ENCODE measurements around the gene ASPSCR1. TPM values are rescaled to one million over a fixed set of nuclear protein-coding genes. Genes with fewer than 3 reads are reported as not detected.

ASPSCR1 gene
- total RNA-seq, 3 donors from 2014 or later, result 33.1 to 35.2 (median 34.5) TPM

DNA sequence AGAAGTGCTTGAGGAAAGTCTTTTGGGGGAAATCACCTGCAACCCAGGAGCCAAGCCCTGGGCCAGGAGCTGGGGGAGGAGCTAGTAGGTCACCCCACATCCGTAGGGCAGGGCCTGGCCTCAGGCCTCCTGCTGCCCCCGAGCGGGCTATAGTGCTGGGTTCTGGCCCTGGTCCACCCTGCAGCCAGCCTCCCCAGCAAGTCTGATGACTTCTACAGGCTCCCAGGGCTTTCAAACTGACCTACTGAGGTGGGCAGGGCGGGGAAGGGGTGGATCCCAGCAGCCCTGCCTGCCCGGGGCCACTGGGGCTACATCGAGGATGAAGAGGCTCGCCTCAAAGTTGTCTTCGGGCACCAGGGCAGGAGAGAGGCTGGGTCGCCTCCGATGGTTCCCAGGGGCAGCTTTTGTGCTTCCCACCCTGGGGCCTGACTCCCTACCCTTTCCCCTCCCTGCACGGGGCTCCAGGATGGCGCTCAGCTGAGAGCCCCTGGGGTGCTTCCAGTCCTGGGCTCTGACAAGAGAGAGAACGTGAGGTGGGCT, 40.3 kb downstream of the ASPSCR1 start:
- H3K4me3 ChIP-seq, result no peak overlapping the region
- H3K36me3 ChIP-seq (ENCODE audit: low read depth), result no peaks in the 10 kb centered on the region
- intact Hi-C loops (cut with DNase I, micrococcal nuclease), result loop anchor here in 1 of 2 donors (5.0 kb wide), 1 partner anchor 55 kb away; the partner anchor contains the start of gene NOTUM
- peaks cover 18% of the 10 kb centered on the region for H3K4me1 ChIP-seq (ENCODE audit: low read depth)
- DNase-seq (no peak), ATAC-seq (no peak)
- TF ChIP-seq, protein P1, sequence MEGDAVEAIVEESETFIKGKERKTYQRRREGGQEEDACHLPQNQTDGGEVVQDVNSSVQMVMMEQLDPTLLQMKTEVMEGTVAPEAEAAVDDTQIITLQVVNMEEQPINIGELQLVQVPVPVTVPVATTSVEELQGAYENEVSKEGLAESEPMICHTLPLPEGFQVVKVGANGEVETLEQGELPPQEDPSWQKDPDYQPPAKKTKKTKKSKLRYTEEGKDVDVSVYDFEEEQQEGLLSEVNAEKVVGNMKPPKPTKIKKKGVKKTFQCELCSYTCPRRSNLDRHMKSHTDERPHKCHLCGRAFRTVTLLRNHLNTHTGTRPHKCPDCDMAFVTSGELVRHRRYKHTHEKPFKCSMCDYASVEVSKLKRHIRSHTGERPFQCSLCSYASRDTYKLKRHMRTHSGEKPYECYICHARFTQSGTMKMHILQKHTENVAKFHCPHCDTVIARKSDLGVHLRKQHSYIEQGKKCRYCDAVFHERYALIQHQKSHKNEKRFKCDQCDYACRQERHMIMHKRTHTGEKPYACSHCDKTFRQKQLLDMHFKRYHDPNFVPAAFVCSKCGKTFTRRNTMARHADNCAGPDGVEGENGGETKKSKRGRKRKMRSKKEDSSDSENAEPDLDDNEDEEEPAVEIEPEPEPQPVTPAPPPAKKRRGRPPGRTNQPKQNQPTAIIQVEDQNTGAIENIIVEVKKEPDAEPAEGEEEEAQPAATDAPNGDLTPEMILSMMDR (IDR thresholded peaks at IDR 0.05), result no peak
- H3K9me3 ChIP-seq, result no peaks in the 10 kb centered on the region

DNA sequence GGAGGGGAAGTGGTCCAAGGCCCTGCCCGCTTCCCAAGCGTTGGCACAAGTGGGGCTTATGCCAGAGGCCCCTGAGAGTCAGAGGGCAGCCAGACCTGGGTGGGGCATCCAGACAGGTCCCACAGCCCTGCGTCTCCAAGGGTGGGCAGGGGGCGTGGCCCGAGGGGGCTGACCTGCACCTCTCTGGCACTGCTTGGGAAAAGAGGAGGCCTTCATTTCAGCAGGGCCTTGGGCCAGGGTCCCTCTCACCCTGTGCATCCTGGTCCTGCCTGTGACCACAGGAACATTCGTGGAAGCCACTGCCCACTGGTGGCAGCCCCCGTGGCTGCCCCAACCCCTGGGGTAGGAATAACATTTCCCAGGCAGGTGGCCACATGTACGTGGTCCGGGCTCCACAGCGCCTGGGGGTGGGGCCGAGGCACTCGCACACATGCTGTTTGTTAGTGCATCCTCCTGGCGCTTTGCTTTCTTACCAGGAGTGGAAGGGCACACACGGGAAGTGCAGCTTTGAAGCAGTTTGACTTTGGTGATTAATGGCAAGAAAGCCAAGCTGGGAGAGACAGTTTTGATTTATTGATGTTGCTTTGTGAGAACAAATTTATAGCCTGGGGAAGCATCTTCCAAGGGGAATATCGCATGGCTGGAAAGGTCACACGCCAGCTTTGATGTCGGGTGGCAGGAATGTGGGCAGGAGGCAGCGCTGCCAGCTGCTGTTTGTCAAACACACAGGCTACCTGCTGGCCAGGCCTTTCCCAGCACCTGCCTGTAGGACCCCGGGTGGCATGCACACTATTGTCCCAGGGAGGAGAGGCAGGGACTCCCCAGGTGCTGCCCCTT, 40.9 kb downstream of the ASPSCR1 start:
- Histone ChIP-seq H3K4me1 (ENCODE audit: low read depth) (peaks cover 18% of the 10 kb centered on the region), H3K4me3 (no peak overlapping the region), H3K9me3 (no peaks in the 10 kb centered on the region), H3K36me3 (ENCODE audit: low read depth) (no peaks in the 10 kb centered on the region)
- ATAC-seq (no peak), DNase-seq (no peak)
- intact Hi-C loops (cut with DNase I, micrococcal nuclease), result loop anchor here in 1 of 2 donors (5.0 kb wide), 1 partner anchor 56 kb away; the partner anchor contains the start of gene NOTUM
- TF ChIP-seq, protein P1 (IDR thresholded peaks at IDR 0.05), result no peak

DNA sequence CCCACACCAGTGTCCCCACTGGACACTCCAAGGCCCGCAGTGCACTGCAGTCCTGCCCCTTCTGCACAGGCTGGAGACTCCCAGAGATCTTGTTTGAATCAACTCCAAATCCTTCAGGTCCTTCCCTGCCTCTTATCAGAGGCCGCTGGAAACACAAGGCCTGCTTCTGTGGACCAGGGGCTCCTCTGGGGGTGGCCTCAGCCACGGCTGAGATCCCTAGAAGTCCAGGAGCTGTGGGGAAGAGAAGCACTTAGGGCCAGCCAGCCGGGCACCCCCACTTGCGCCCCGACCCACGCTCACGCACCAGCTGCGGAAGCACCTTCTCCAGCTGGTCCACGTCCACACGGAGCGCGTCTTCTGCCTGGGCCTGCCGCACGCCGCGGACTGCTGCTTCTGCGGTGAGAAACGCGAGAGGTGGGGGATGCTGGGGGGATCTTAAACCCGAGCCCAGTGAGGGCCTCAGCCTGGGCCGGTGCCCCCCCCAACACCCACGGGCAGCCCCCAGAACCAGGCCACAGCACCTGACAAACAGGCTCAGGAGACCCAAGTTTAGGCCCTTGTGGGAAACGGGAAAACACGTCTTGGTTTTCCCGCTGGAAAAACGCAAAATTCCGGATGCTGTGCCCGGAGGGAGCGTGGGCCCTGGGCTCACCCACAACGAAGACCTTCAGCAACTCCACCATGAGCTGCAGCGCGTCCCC, 41.7 kb downstream of the ASPSCR1 start:
- Histone ChIP-seq H3K36me3 (ENCODE audit: low read depth) (no peaks in the 10 kb centered on the region), H3K4me3 (no peak overlapping the region), H3K4me1 (ENCODE audit: low read depth) (peaks cover 24% of the 10 kb centered on the region), H3K9me3 (no peaks in the 10 kb centered on the region)
- no peak for DNase-seq
- no peak for ATAC-seq
- TF ChIP-seq, protein P1 (IDR thresholded peaks at IDR 0.05), result no peak
- intact Hi-C loops (cut with DNase I, micrococcal nuclease), result loop anchor here in 1 of 2 donors (5.0 kb wide), 1 partner anchor 57 kb away; the partner anchor contains the start of gene NOTUM

DNA sequence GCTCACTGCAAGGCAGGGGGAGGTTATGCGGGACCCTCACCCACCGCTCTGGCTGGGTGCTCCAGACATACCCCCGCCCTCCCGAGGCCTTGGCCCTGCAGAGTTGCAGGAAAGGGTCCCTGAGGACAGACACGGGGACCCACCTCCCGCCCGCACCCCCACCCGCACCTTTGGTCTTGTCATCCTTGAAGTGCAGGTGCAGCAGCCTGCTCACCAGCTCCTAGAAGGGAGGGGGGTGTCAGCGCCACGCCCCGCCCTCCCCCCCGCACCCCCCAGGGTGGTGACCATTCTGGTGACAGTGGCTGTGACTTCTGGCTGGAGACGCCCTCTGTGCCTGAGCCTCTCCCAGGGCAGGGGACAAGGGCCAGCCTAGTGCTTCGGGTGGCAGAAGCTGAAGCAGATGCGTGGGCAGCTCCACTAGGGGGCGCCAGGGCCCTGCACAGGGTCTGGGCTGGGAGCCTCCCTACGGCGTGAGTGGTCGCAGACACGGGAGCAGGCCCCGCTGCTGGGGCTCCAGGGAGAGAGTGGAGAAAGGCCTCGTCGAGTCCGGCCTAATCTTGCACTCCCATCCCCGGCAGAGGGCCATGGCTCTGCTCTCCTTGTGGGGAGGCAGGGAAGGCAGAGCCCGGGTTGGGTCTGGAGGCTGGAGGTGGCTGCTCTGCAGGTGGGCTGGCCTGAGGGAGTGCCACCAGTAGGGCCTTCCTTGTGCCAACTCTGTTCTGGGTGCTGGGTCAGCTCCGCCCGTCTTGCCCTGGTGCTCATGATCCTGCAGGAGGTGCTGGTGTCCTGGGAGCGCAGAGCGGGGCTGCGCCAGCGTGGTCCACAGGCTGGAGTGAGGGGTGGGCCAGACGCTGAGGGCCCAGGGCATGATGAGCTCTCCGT, 42.5 kb downstream of the ASPSCR1 start:
- Histone ChIP-seq H3K4me3 (no peak overlapping the region), H3K4me1 (ENCODE audit: low read depth) (peaks cover 26% of the 10 kb centered on the region), H3K36me3 (ENCODE audit: low read depth) (no peaks in the 10 kb centered on the region), H3K9me3 (no peaks in the 10 kb centered on the region)
- intact Hi-C loops (cut with DNase I, micrococcal nuclease), result loop anchor here in 1 of 2 donors (5.0 kb wide), 1 partner anchor 58 kb away; the partner anchor contains the start of gene NOTUM
- TF ChIP-seq, protein P1 (IDR thresholded peaks at IDR 0.05), result peak; percentile 69
- ATAC-seq, result peak; percentile 18
- DNase-seq, result peak; percentile 65 to 79 (median 78)

All from mucosa of descending colon (tissue), 3 donors.